ENCODE measurements around the gene FHOD3.

DNA sequence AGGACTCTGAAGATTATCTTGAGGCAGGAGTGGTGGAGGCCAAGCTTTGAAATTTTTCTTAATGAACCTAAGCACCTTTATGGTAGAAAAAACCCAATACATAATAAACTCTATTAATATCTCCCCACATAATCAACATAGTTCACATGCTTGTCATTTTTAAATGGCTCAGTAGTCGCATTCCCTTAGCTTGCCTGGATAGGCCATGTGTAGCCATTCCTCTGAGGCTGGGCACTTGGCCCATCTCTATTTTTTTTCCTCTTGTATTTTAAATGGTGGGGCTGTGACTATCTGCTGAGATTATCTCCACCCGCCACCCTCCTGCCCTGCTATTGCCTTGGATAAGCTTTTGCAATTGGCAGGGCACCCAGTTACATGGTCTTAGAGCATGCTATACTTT, 143.1 kb downstream of the FHOD3 start:
- TF ChIP-seq, protein P1, sequence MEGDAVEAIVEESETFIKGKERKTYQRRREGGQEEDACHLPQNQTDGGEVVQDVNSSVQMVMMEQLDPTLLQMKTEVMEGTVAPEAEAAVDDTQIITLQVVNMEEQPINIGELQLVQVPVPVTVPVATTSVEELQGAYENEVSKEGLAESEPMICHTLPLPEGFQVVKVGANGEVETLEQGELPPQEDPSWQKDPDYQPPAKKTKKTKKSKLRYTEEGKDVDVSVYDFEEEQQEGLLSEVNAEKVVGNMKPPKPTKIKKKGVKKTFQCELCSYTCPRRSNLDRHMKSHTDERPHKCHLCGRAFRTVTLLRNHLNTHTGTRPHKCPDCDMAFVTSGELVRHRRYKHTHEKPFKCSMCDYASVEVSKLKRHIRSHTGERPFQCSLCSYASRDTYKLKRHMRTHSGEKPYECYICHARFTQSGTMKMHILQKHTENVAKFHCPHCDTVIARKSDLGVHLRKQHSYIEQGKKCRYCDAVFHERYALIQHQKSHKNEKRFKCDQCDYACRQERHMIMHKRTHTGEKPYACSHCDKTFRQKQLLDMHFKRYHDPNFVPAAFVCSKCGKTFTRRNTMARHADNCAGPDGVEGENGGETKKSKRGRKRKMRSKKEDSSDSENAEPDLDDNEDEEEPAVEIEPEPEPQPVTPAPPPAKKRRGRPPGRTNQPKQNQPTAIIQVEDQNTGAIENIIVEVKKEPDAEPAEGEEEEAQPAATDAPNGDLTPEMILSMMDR (conservative IDR thresholded peaks at IDR 0.05; ENCODE audit: low read depth in 2 of 2), result no peak
- no peak for TF ChIP-seq EZH2 (IDR thresholded peaks at IDR 0.05; ENCODE audit: low read depth, unreplicated experiment)
- TF ChIP-seq, protein P2, sequence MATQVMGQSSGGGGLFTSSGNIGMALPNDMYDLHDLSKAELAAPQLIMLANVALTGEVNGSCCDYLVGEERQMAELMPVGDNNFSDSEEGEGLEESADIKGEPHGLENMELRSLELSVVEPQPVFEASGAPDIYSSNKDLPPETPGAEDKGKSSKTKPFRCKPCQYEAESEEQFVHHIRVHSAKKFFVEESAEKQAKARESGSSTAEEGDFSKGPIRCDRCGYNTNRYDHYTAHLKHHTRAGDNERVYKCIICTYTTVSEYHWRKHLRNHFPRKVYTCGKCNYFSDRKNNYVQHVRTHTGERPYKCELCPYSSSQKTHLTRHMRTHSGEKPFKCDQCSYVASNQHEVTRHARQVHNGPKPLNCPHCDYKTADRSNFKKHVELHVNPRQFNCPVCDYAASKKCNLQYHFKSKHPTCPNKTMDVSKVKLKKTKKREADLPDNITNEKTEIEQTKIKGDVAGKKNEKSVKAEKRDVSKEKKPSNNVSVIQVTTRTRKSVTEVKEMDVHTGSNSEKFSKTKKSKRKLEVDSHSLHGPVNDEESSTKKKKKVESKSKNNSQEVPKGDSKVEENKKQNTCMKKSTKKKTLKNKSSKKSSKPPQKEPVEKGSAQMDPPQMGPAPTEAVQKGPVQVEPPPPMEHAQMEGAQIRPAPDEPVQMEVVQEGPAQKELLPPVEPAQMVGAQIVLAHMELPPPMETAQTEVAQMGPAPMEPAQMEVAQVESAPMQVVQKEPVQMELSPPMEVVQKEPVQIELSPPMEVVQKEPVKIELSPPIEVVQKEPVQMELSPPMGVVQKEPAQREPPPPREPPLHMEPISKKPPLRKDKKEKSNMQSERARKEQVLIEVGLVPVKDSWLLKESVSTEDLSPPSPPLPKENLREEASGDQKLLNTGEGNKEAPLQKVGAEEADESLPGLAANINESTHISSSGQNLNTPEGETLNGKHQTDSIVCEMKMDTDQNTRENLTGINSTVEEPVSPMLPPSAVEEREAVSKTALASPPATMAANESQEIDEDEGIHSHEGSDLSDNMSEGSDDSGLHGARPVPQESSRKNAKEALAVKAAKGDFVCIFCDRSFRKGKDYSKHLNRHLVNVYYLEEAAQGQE (IDR thresholded peaks at IDR 0.05; ENCODE audit: unreplicated experiment), result no peak
- no peak for TF ChIP-seq POLR2AphosphoS5 (IDR thresholded peaks at IDR 0.05; ENCODE audit: low read depth)
- no peak for TF ChIP-seq EZH2phosphoT487 (IDR thresholded peaks at IDR 0.05; ENCODE audit: unreplicated experiment)
